HFF-Myc (cell line): ENCODE data around the gene BCL2L12.
"Not testable (repeated sequence)": the region's sequence is repeated elsewhere in the genome, so short reads cannot be mapped to it uniquely, and the experiment has no call there.

Source experiments
- DNase-seq: peaks from one replicate; pipeline ENCODE4 v3.0.0-alpha.2; 2011; ENCODE audit warnings: low read depth; ENCODE audit errors: extremely low read depth
- H3K4me3 ChIP-seq: replicated peaks from 2 replicates; pipeline ENCODE4 v1.5.1; 2011; ENCODE audit warnings: low read depth, mild to moderate bottlenecking, control low read depth, low read length
- TF ChIP-seq, protein P1 (sequence below): IDR thresholded peaks from 2 replicates; pipeline ENCODE4 v1.5.1; 2012; ENCODE audit warnings: mild to moderate bottlenecking, low read depth, low read length, control low read depth; ENCODE audit errors: missing control alignments

BCL2L12 gene

DNA sequence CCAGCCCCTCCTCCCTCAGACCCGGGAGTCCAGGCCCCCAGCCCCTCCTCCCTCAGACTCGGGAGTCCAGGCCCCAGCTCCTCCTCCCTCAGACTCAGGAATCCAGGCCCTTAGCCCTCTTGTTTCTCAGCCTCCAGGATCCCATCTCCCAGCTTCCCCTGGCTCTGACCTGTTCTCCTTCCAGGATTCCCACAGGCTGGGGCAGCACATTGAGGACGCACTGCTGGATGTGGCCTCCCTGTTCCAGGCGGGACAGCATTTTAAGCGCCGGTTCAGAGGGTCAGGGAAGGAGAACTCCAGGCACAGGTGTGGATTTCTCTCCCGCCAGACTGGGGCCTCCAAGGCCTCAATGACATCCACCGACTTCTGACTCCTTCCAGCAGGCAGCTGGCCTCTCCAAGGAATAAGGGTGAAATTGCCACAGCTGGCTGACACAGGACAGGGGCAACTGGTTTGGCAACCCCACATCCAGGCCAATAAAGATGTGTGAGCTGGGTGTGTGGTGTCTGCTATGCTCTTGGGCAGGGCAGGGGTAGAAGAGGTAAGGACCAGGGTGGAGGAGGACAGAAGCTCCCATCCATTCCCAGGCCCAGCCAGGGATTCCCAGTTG, 47.6 kb downstream of the BCL2L12 start:
- TF ChIP-seq, protein P1, sequence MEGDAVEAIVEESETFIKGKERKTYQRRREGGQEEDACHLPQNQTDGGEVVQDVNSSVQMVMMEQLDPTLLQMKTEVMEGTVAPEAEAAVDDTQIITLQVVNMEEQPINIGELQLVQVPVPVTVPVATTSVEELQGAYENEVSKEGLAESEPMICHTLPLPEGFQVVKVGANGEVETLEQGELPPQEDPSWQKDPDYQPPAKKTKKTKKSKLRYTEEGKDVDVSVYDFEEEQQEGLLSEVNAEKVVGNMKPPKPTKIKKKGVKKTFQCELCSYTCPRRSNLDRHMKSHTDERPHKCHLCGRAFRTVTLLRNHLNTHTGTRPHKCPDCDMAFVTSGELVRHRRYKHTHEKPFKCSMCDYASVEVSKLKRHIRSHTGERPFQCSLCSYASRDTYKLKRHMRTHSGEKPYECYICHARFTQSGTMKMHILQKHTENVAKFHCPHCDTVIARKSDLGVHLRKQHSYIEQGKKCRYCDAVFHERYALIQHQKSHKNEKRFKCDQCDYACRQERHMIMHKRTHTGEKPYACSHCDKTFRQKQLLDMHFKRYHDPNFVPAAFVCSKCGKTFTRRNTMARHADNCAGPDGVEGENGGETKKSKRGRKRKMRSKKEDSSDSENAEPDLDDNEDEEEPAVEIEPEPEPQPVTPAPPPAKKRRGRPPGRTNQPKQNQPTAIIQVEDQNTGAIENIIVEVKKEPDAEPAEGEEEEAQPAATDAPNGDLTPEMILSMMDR = no peak
- H3K4me3 ChIP-seq = peak overlapping the region; percentile 33; the same call in 1 of the 2 replicates
- no peak for DNase-seq

DNA sequence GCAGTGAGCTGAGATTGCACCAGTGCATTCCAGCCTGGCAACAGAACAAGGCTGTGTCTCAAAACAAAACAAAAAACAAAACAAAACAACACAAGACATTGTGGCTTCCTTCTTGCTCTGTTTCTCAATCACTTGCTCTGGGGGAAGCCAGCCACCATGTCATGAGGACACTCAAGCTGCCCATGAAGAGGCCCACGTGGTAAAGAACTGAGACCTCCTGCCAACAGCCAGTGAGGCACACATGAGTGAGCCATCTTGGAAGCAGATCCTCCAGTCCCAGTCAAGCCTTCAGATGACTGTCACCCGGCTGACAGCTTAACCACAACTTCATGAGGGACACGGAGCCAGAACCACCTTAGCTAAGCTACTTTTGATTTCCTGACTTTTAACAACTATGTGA, 50.4 kb downstream of the BCL2L12 start:
- TF ChIP-seq, protein P1 = no peak
- no peak overlapping the region for H3K4me3 ChIP-seq
- DNase-seq = no peak

DNA sequence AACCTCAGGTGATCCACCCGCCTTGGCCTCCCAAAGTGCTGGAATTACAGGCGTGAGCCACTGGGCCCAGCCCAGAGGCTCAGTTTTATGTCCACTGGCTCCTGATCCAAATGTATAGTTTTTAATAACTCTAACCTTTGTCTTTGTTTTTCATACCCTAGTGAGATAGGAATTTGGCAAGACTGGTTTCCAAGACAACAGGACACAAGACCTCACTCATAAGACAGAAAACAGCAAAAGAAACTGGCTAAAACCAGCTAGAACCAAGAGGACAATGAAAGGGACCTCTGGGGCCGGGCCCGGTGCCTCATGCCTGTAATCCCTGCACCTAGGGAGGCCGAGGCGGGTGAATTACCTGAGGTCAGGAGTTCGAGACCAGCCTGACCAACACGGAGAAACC, 52.8 kb downstream of the BCL2L12 start:
- TF ChIP-seq, protein P1 = no peak
- DNase-seq = no peak
- no peak overlapping the region for H3K4me3 ChIP-seq

DNA sequence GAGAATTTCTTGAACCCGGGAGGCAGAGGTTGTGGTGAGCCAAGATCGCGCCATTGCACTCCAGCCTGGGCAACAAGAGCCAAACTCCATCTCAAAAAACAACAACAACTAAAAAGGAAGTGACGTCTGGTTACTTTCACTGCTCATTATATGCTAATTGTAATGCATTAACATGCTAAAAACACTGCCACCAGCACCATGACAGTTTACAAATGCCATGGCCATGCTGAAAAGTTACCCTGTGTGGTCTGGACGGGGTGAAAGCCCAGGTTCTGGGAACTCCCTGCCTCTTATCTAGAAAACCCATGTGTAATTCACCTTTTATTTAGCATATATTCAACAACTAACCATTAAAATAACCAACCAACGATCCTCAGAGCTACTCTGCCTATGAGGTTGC, 53.3 kb downstream of the BCL2L12 start:
- no peak for DNase-seq
- TF ChIP-seq, protein P1 = no peak
- H3K4me3 ChIP-seq = no peak overlapping the region

DNA sequence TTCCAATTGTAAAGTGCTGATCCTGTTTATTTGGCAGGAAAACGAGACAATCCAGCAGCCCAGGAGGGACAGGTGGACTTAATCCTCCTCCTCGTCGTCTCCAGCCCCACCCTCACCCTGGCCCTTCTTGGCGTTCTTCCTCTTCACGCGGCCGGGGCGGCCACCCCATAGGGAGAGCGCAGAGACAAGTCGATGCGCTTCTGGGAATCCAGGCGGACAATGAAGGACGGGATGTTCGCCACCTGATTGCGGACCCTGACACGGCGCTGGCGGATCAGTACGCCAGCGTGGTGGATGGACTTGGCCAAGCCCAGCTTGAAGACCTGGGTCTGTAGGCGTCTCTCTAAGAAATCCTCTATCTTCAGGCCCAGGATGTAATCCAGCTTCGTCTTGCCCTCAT, 53.7 kb downstream of the BCL2L12 start:
- not testable (repeated sequence) for H3K4me3 ChIP-seq, DNase-seq
